Vagina (tissue), 2 donors: ENCODE results near the gene LAMC3.

ENCODE experiments used
- CTCF ChIP-seq, 3 experiments: fragments of 450-650 bp in 2 of 3; fragments of 200-600 bp in 1 of 3; sonication (generic) in 1 of 3; IDR thresholded peaks; one replicate each; pipeline ENCODE4 v1.5.1; 2017 to 2019; ENCODE audit warnings: antibody characterized with exemption in 3 of 3, mild to moderate bottlenecking in 2 of 3, moderate library complexity in 2 of 3
- POLR2A ChIP-seq, 2 donors: fragments of 450-650 bp; IDR thresholded peaks; one replicate each; pipeline ENCODE4 v1.6.1; 2017; ENCODE audit warnings: antibody characterized with exemption in 2 of 2, mild to moderate bottlenecking in 2 of 2, moderate library complexity in 2 of 2
- POLR2AphosphoS5 ChIP-seq, 2 donors: sonication (generic); formaldehyde crosslinking; IDR thresholded peaks; one replicate each; pipeline ENCODE4 v1.9.0; 2017; ENCODE audit warnings: antibody characterized with exemption in 2 of 2, mild to moderate bottlenecking in 2 of 2, low read depth in 1 of 2; ENCODE audit not compliant: insufficient read depth in 1 of 2

- TF ChIP-seq POLR2A (IDR thresholded peaks at IDR 0.05) (no peak), CTCF (IDR thresholded peaks at IDR 0.05) (no peak), POLR2AphosphoS5 (IDR thresholded peaks at IDR 0.05; ENCODE audit: insufficient read depth in 1 of 2, low read depth in 1 of 2) (peak in 1 of 2 donors; percentile 11)
Observed at GRCh38 chr9:131100445-131100844, 91.5 kb downstream of the LAMC3 start.
